Glomerular endothelial cell (primary cell): ENCODE results near the gene CHST7. TPM values are rescaled to one million over a fixed set of nuclear protein-coding genes. Genes with fewer than 3 reads are reported as not detected.
"Not testable (repeated sequence)": the region's sequence is repeated elsewhere in the genome, so short reads cannot be mapped to it uniquely, and the experiment has no call there.

ENCODE experiments used
- DNase-seq: peaks from one replicate; pipeline ENCODE4 v3.0.0-alpha.2; 2011; ENCODE audit warnings: low read depth, low spot score; ENCODE audit errors: extremely low read depth
- total RNA-seq: library from RNA; depleted of rRNA; stranded (reverse); fragments of >200 nt; gene quantifications from 2 replicates; pipeline ENCODE4 v1.2.3, GENCODE V29; 2015

The CHST7 gene, protein sequence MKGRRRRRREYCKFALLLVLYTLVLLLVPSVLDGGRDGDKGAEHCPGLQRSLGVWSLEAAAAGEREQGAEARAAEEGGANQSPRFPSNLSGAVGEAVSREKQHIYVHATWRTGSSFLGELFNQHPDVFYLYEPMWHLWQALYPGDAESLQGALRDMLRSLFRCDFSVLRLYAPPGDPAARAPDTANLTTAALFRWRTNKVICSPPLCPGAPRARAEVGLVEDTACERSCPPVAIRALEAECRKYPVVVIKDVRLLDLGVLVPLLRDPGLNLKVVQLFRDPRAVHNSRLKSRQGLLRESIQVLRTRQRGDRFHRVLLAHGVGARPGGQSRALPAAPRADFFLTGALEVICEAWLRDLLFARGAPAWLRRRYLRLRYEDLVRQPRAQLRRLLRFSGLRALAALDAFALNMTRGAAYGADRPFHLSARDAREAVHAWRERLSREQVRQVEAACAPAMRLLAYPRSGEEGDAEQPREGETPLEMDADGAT
- total RNA-seq, result 33.1 and 35.4 TPM in 2 replicates

DNA sequence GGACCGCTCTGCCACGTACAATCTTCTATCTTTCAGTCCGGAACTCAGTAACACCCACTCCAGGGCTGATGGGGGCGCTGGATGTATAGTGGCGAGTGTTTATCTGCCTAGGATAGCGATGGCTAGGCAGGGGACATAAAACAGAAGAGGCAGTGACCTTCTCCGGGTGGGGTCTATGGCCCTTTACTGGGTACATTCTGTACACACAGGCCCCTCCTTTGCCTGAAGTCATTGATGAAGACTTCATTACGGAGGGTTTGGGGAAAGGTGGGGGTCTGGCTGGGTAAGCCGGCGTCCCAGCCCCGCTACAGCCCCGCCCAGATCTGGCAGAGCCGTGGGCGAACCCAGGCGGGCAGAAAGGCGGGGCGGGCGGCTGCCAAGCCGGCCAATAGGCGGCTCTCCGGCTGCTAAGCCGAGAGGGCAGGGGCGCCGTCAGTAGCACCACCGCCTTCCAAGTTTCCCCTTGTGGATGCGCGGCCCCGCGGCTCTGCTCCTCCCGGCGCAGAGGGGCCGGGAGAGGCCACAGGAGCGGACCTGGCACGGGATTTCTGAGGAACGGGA lies at the start of gene CHST7:
CHST7 (plus strand) TSS at position 435 of the 561 bp plus-strand sequence. CDS start 167 bp downstream, outside the sequence.
- no peak for DNase-seq

DNA sequence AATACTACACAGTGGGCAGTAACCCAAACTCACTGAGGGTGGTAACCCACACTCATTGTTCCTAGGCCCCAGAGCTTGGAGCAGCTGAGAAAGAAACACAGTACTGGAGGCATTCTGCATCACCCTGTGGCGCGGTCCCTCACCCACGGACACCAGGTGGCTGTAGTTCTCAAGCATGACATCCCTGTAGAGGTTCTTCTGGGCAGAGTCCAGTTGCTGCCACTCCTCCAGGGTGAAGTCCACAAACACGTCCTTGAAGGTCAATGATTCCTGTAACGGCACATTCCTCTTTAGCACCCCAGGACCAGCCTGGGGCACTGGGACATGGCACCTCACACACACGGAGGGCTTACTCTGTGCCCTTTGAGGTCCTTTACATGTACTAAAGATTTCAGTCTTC lies 44.9 kb upstream of the CHST7 start:
- not testable (repeated sequence) for DNase-seq

DNA sequence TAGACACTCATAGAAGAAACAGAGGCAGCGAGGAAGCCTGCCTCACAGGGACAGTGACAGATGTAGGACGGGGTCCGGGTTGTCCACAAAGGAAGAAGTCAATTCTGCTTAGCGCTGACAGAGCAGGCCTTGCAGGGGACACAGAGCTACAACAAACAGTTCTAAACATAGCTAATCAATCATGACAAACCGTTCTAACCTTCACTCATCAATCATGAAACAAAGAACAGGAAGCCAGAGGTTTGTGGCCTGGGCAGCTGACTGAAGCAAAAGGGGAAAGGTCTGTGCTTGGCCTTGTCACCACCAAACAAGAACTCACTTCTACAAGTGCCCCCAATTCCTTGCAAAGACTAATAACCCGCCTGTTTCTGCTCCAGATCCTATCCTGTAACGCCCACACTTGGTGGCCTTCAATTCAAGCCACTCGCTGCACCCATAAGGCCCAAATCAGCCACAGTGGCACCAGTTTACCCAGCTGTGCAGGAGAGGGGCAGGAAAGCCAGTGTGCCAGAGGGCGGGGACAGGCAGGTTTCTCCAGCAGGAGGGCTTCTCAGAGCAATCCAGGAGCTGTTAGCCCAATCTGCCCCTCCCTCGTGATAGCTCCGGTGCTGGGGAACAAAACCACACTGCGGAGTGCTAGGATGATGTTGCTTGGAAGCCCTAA lies 43.7 kb upstream of the CHST7 start:
- DNase-seq, result not testable (repeated sequence)

DNA sequence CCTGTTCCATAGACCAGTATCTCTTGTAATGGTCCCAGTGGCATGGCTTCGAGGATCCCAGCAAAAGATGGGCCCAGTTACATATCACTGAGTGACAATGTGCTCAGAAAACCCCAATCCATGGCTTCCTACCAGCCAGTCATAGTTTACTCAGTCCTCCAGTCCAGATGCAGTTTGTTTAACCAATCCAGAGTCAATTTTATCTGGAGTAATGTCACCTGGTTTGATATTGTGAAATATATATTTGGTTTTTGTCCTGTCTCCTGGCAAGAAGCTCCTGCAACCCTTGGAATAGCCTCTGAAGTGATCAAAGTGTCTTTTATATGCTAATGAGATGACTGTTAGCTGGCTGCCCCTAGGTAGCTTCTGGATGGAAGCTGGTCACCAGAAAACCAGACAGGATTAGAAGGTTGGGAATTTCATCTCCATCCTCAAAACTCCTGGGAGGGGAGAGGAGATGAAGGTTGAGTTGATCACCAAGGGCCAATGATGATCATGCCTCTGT lies 43.1 kb upstream of the CHST7 start:
- DNase-seq, result not testable (repeated sequence)

DNA sequence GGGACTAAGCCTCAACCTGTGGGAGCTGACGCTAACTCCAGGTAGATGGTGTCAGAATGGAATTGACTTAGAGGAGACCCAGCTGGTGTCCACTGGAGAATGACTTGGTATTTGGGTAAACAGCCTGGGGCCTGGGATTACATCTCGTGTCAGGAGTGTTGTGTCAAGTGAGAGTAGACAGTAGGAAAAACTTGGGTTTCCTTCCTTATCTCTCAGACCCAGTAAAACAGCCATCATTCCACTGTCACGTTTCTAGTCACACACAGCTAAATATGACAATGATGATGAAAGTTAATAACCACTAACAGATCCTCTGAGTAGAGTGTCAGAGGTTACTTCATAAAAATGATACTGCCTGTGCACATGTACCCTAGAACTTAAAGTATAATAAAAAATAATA lies 42.1 kb upstream of the CHST7 start:
- DNase-seq, result no peak

DNA sequence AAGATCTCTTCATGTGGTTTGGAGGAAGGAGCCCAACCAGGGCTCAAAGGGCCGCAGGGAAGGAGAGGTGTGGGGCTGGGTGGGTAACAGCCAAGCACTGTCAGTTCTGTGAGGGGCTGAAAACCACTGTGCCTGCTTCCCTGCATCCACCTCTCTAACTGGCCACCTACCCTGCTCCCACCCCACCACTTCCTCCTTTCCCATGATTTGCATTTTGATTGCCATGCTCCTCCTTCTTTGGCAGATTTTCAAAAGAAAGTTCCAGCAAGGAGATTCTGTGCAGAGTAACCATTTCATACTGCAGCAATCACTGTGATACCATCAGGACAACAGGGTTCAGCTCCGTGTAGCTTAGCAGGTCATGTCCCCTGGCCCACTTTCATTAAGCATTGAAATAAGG lies 30.1 kb upstream of the CHST7 start:
- no peak for DNase-seq

DNA sequence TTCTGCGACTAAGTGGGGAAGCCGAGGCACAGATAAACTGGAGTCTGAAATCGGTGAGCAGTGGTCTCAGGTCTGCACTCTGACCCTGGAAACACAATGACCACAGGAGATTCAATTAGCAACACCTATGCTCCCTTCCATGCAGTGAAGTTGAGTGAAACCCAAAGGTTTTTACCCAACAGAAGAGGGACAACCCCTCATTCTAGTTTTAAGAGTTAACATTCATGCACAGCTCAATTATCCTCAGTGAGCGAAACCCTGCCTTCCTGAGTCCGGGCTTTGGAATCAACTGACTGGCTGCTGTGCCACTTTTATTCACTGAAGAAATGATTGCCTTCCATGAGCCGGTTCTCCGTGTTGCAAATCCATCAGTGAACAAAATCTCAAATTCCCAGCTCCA lies 29.0 kb upstream of the CHST7 start:
- DNase-seq, result not testable (repeated sequence)

DNA sequence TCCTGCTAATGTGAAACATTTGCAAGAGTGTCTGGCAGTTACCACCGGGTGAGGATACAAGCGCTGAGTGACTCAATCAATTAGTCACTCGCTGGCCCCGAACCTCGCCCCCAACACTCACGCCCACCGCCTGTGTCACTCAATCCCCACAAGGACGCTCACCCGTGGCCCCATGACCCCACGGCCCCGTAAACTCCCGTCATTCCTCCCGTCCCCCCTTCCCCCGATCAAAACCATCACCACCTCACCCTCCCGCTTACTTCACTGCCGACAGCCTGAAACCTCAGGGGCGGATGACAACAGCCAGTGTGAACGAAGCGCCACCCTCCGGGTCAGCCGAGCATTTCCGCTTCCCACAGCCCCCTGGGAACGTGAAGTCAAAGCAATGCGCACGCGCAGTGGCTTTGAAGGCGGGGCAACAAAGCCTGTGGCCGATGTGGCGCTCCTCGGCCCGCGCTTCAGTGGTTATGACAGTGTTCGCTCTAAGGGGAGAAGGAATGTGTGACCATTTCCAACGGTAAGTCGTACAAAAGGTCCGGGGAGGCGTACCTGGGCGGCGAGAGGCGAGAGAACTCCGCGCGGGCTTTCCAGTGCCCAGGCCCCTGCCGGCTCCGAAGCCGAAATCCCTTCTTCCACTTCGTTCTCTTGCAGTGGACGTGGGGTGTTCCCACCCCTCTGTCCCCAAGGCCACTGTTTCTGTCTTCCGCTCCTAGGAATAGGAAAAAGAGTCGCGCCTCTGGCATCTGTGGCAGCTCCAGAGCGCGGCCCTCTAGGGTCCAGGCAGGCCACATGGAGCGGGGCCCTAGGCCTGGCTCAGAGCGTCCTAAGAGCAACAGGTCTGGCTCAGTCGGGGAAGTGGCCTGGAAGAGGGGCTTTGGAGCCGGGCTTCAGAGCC lies 28.2 kb upstream of the CHST7 start, which contains the start of gene ZNF674:
ZNF674 (minus strand) TSS at position 311 of the 895 bp plus-strand sequence. CDS start 3,334 bp downstream, outside the sequence.
- DNase-seq, result peak; percentile 55

DNA sequence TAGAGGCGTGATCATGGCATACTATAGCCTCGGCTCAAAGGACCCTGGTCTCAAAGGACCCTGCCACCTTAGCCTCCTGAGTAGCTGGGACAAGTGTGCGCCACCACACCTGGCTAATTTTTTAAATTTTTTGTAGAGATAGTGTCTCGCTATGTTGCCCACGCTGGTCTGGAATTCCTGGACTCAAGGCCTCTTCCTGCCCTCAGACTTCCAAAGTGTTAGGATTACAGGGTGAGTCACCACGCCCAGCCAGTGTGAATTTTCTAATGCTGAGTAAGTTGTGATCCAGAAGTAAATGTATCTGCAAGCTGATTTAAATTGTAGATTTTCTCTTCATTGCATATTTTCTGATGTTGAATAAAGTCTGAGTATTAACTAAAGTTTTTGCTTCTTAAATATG lies 25.7 kb upstream of the CHST7 start:
- DNase-seq, result no peak

DNA sequence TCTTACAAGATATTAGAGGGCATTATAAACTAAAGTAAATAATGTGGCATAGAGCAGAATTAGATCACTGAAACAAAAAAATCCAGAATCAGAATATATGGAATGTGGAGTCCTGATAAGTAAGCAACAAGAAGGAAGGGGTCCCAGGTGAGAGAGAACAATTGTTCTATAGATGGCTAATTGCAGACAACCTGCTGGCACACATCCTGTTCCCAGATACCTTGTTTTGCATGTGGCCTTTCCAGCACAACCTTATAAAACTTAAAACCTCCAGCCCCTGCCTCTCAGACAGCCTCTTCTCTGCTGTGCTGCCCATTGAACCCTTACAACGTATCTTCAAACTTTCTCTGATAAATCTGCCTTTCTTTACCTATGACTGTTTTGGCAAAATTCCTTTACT lies 23.7 kb upstream of the CHST7 start:
- DNase-seq, result no peak

DNA sequence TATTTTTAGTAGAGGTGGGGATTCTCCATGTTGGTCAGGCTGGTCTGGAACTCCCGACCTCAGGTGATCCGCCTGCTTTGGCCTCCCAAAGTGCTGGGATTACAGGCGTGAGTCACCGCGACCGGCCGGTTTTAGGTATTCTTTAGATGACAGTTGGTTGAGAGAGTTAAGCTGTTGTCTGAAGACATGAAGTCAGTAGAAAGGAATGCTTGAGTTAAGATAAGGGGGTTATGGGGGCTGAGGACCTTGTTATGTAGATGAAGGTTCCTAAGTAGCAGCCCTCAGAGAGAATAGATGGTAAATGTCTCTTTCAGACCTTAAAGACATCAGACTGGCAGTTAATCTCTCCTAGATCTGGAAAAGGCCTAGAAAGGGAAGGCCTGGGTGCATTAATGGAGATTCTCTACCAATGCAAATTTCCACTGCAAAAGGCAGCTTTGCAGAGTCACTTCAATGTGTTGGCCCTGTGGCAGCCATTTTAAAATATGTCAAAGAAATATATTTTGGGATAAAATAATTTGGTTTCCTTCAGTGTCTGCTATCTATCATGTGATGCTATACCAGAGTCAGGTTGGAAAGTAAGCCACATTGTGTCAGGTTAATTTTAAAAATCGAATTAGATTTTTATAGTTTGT lies 22.0 kb upstream of the CHST7 start:
- DNase-seq, result no peak

DNA sequence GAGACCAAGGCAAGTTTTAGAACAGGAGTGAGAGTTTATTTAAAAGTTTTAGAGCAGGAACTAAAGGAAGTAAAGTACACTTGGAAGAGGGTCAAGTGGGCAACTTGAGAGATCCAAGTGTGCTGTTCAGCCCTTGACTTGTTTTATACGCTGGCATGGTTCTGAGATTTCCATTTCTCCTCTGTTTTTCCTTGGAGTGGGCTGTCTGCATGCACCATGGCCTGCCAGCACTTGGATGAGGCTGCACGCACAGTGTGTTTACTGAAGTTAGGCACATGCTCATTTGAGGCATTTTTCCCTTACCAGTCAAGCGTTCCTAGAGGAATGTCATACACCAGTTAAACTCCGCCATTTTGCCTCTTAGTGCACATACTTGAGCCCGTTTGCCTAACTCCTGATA lies 19.6 kb upstream of the CHST7 start:
- DNase-seq, result no peak

DNA sequence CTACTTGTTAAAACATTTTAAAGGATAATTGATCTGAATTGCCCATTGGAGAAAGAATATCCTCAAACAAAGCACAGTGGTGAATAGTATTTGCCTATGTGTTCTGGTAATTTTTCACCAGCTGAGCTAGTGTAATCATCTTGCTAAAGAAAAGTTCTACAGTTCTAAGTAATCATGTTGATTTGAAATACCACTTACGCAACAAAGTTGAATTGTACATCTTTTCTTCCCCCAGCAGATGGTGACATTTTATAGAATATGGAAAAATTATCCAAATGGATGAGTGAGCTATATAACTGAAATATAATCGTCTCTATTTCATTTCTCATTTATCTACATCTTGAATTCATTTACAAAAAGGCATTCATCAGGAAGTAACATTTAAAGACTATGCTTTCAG lies 18.6 kb upstream of the CHST7 start:
- no peak for DNase-seq

DNA sequence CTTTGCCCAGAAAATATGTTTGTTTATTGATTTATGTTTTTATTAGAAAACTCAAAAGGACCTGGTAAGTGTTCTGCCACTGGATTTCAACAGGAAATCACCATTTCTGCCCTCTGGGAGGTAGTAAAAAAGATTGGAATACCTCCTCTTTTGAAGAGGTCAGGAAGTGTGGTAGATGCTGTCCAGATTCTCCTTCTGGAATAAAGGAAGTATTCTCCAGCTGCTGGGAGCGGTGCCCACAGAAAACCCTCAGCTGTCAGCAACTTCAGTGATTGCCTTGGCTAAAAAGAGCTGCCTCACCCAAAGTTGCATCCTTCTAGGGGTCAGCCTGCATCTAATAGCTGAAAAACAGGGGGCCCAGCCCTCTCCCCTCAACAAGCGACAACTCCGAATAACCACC lies 14.5 kb upstream of the CHST7 start:
- DNase-seq, result no peak

DNA sequence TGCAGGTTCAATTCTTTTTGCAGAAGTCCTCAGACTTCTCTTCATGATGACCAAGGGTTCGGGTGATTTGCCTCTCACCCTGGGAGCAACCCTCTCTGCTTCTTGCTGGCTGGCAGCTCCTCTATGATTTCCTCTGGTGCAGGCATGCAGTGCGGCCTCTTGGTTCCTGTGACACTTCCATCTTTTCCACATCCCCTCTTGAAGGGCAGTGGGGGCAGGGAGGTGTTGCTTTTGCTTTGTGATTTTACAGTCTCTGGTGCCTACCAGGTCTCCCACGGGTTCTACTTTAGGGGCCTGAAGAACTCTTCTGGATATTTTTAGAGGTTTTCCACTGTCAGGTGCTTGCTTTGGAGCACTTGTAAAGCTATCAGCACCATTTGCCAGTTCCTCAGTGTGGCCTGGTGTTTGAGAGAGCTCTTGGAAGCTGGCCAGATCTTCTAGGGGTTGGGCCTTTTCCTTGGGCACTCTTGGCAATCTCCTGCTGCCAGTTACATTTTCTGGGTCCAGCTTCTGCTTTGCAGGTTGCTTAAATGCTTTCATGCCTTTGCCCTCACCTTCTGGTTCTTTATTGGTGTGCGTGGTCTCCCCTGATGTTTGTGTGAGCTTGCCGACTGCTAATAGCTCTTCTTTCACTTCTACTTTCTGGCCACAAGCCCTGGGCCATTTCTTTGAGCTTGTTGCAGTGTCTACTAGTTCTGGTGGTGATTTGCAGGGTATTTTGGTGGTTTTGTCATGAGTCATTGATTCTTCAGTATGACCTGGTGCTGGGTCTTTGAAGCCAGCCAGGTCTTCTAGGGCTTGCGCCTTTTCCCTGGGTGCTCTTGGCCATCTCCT lies 11.5 kb upstream of the CHST7 start:
- DNase-seq, result no peak

DNA sequence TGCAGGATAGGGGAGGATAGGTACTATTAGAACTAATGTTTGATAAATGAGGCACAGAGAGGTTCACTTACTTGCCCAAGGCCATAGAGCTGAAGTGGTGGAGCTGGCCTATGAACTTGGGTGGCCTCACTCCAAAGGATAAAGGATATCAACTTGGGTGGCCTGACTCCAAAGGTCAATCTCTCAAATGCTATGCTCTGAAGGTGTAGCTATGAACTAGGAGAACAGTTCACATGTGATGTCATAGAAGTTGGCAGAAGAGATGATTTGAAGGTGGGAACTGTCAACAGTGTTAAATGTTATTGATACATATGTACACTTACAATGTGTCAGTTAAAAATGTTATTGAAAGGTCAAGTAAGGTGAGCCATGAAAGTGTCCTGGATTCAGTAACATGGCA lies 6.2 kb upstream of the CHST7 start:
- DNase-seq, result no peak

DNA sequence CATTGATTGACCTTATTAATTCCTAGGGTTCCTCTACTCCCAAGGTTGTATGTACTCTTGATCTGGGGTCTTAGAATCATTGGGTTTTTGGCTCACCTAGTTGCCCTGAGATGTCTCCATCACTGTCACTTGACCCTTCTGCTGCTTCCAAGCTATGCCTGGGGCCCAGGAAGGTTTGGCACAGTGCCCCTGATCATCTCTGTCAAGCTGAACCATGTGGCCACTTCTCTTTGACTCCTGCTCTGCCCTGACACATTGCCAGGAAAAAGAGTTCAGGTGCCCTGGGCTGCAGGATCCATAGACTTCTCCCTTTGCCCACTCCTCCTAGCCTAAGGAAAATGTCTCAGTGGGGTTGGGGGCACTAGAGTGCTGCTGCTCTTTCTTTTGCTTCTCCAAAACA lies 3.9 kb upstream of the CHST7 start:
- DNase-seq, result no peak

DNA sequence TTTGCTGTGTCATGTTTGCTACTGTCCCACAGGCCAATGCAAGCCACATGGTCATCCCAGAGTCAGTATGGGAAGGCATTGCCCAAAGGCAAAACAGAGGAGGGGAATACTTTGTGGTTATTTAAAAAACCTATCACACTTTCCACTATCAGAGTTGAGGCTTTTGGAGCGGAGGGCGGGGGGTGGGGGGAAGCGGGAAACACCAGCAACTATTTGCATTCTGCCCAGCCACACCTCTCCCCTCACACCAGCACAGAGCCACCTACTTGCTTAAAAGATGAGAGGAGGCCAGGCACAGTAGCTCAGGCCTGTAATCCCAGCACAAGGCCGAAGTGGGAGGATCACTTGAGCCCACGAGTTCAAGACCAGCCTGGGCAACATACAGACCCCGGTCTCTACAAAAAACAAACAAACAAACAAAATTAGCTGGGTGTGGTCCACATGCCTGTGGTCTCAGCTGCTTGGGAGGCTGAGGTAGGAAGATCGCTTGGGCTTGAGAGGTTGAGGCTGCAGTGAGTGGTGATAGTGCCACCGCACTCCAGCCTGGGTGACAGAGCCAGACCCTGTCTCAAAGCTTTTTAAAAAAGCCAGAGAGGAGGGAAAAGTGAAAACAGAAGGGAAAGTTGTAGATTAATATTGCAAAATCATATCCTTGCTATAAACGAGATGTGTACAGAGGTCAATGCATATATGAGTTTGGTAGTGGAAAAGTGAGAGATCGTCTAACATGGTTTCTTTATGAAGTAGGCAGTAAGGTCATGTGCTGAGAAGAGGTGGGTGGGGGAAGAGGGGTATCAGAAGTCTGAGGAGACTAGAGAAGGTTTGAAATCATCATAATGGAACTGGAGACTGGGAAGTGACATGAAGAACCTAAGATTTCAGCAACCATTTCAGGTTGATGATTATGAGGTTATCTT lies 1.9 kb upstream of the CHST7 start:
- no peak for DNase-seq
